Measurements from ENCODE around the gene SNX33. TPM values are rescaled to one million over a fixed set of nuclear protein-coding genes. Genes with fewer than 3 reads are reported as not detected.
"Not testable (repeated sequence)": the region's sequence is repeated elsewhere in the genome, so short reads cannot be mapped to it uniquely, and the experiment has no call there.

Gene SNX33
- total RNA-seq, 1 donor from 2014 or later: 24.7 TPM

GRCh38 chr15:75701071-75702003 is 53.6 kb downstream of the SNX33 start:
- not testable (repeated sequence) for ATAC-seq

- ATAC-seq: no peak
Measured at GRCh38 chr15:75702436-75702835, 54.7 kb downstream of the SNX33 start.

- peak; percentile 38 for ATAC-seq
Measured at GRCh38 chr15:75703440-75704262, 55.9 kb downstream of the SNX33 start.

- no peak for ATAC-seq
Measured at GRCh38 chr15:75704263-75704615, 56.5 kb downstream of the SNX33 start.

DNA sequence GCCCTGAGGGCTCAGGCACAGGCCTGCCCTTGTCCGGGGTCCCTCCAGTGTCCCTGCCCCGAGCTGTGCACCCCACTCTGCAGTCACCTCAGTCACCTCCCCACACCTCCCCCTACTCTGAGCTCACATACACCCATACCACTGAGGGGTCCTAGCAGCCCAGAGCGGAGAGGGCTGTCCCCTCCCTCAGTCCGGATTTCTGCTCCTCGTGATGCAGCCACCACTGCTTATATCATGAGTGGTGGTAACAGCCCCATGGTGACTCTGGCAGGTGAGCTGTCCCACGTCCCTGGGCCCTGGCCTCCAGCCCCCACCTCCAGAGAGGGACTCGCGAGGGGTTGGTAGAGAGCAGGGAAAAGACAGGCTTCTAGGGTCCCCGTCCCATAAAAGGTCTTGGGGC is 56.9 kb downstream of the SNX33 start:
- no peak for ATAC-seq

DNA sequence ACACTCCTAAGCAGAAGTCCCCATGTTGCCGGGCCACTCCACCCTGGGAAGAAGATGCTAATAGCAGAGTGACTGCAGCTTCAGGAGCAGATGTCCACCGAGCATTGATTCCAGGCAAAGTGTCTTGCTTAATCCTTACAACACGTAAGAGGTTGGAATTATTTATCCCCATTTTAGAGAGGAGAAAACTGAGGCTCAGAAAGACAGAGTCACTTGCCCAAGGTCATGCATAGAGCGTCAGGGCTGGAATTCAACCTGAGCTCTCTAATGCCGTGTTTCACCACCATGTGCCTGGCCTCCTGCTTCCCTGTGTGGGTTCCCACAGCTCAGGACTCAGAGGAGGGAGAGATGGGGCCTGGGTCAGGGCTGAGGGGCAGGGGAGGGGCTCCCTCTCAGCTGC is 57.7 kb downstream of the SNX33 start:
- not testable (repeated sequence) for ATAC-seq

GRCh38 chr15:75705854-75706681 is 58.4 kb downstream of the SNX33 start:
- ATAC-seq: no peak

GRCh38 chr15:75706682-75706954 is 58.9 kb downstream of the SNX33 start:
- ATAC-seq: no peak

DNA sequence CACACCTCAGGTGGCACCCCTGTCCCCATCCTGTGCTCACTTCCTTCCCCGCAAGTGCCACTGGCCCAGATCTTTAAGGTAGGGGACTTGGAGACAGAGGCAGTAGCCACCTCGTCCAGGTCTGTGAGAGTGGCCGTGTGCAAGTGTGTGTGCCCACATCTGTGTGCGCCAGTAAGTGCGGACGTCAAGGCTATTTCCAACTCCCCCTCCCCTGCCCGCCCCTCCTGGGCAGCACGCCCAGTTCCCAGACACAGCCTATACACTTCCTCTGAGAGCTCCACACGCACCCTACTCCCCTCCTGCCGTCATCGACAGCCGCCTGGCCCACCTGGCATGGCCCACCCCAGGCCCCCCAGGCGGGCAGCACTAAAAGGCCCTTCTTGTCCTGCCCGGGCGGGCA is 61.7 kb downstream of the SNX33 start:
- ATAC-seq: not testable (repeated sequence)

DNA sequence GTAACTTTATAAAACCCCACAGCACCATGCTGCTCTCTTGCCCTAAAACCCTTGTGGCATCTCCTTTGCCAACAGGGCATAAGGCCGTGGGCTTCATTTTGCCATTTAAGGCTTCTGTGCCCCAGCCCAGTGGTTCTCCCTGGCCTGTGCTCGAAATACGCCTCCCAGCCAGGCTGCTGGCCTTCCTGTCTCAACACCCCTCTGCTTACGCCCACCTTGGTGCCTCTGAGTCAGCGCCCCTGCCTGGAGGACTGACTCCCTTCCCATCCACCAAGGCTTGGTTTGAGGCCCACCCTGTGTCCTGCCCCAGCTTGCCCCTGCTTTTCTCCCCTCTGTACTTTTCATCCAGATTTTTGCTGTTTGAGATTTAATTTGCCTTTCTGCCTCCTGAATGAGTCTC is 63.2 kb downstream of the SNX33 start:
- not testable (repeated sequence) for ATAC-seq

GRCh38 chr15:75711495-75711894 is 63.8 kb downstream of the SNX33 start:
- peak; percentile 18 for ATAC-seq

Other genes with a start within 250 kb of the SNX33 start
- 28.5 TPM for gene SIN3A, start 196.2 kb upstream of the SNX33 start, total RNA-seq
- 13.6 TPM for gene PTPN9, start 68.6 kb upstream of the SNX33 start, total RNA-seq
- 12.1 TPM for gene SNUPN, start 22.2 kb upstream of the SNX33 start, total RNA-seq
- gene IMP3, start 7.7 kb upstream of the SNX33 start, total RNA-seq: 68.1 TPM
- gene CSPG4, start 64.9 kb downstream of the SNX33 start, total RNA-seq: 1.9 TPM
- 20.9 TPM for gene UBE2Q2, start 195.5 kb downstream of the SNX33 start, total RNA-seq